Muscle of leg (tissue), 11 donors: Measurements from ENCODE around the gene HIPK3. TPM values are rescaled to one million over a fixed set of nuclear protein-coding genes. Genes with fewer than 3 reads are reported as not detected.
"Not testable (repeated sequence)": the region's sequence is repeated elsewhere in the genome, so short reads cannot be mapped to it uniquely, and the experiment has no call there.

ENCODE experiments used
- DNase-seq: peaks from one replicate; pipeline ENCODE4 v3.0.0; 2013
- H3K27ac ChIP-seq: one replicate; pipeline ENCODE4 v1.5.1; 2013; ENCODE audit warnings: mild to moderate bottlenecking, low read length, control low read depth
- H3K27me3 ChIP-seq: one replicate; pipeline ENCODE4 v1.6.1; 2013; ENCODE audit warnings: low read length; ENCODE audit not compliant: control insufficient read depth, insufficient read depth
- H3K36me3 ChIP-seq: one replicate; pipeline ENCODE4 v1.6.1; 2013; ENCODE audit warnings: low read length; ENCODE audit not compliant: control insufficient read depth, insufficient read depth
- H3K4me1 ChIP-seq: one replicate; pipeline ENCODE4 v1.6.1; 2013; ENCODE audit warnings: low read length; ENCODE audit not compliant: control insufficient read depth, insufficient read depth
- H3K4me3 ChIP-seq: one replicate; pipeline ENCODE4 v1.5.1; 2013; ENCODE audit warnings: low read length, control low read depth
- H3K9me3 ChIP-seq: replicated peaks from 2 replicates; pipeline ENCODE4 v1.6.1; 2013; ENCODE audit warnings: low read depth, low read length; ENCODE audit not compliant: control insufficient read depth
- WGBS: methylation state at CpG from one replicate; pipeline ENCODE4 v1.1.5; 2013; ENCODE audit warnings: missing lambda C conversion rate; ENCODE audit not compliant: insufficient coverage; 5-methylcytosine and 5-hydroxymethylcytosine counted together
- polyA plus RNA-seq, 8 donors: library from polyadenylated mRNA; unstranded; fragments of 120-200 nt; gene quantifications; one replicate each; pipeline versions ENCODE4 v1.2.1 to v1.2.3, GENCODE V29; 2013; ENCODE audit warnings: inconsistent platforms in 1 of 8, low replicate concordance in 1 of 8; ENCODE audit not compliant: insufficient read length in 8 of 8, insufficient read depth in 1 of 8
- total RNA-seq: library from RNA; stranded (reverse); fragments of 120-200 nt; gene quantifications from one replicate; pipeline ENCODE4 v1.2.4, GENCODE V29; 2013

Gene HIPK3
- total and polyA plus RNA-seq, 9 donors, result 47.4 to 189 (median 74.3) TPM

DNA sequence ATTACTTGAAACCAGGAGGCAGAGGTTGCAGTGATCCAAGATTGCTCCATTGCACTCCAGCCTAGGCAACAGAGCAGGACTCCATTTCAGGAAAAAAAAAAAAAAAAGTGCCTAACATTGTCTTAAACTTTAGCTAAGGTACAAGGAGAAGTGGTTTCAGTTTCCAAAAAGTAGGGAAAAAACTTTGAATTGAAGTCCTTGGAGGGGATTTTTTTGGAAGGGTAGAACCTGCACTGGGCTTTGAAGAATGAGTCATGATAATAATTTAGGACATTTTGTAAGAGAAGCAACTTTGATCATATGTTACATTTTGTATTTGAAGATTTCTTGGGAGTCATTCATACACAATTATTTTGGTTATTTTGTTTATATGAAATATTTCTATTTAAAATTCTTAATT lies 31.8 kb upstream of the HIPK3 start:
- H3K4me3 ChIP-seq, result no peak overlapping the region
- no peak overlapping the region for H3K27ac ChIP-seq
- DNase-seq, result no peak
- no peaks in the 10 kb centered on the region for H3K4me1 ChIP-seq
- H3K27me3 ChIP-seq, result no peaks in the 10 kb centered on the region
- H3K9me3 ChIP-seq, result no peaks in the 10 kb centered on the region
- no peaks in the 10 kb centered on the region for H3K36me3 ChIP-seq

DNA sequence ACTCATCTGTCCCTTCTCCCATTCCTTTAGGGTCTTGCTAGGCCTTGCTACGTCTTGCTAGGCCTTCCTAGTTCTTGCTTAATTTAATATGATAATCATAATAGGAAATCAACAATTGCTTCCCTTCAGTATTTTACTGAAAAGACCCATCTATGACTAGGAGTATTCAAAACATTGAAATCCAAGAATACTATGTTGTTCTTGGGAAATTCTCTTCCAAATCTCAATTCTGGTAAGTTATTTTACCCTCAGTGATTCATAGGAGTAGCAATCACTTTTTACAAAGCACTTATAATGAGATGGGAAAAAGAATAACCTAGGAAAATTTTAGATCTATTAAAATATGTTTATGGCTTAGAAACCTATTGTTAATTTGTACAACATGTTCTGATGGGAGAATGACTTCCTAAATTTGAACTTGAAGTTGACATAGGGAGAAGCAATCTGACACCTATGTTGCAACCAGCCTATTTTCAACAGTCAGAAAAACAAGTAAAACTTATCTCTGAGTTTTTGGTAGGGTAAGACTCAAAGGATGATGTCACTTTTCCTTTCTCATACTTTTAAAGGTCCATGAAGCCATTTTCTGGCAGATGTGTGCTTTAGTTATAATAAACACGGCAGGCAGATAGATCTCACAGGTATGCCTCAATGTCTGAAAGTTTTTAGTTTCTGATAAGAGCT lies 29.5 kb upstream of the HIPK3 start:
- no CpG with 5 or more reads among the region's 2 CpGs for WGBS
- Histone ChIP-seq H3K4me1 (no peaks in the 10 kb centered on the region), H3K27me3 (no peaks in the 10 kb centered on the region), H3K36me3 (no peaks in the 10 kb centered on the region), H3K27ac (no peak overlapping the region), H3K4me3 (no peak overlapping the region), H3K9me3 (no peaks in the 10 kb centered on the region)
- no peak for DNase-seq

GRCh38 chr11:33234397-33235190 lies 22.6 kb upstream of the HIPK3 start:
- WGBS, result no CpG with 5 or more reads among the region's 6 CpGs
- Histone ChIP-seq H3K4me1 (no peaks in the 10 kb centered on the region), H3K4me3 (no peak overlapping the region), H3K9me3 (no peaks in the 10 kb centered on the region), H3K36me3 (no peaks in the 10 kb centered on the region), H3K27ac (no peak overlapping the region), H3K27me3 (no peaks in the 10 kb centered on the region)
- peak; percentile 21 for DNase-seq

- Histone ChIP-seq H3K36me3 (no peaks in the 10 kb centered on the region), H3K4me3 (no peak overlapping the region), H3K27me3 (no peaks in the 10 kb centered on the region), H3K27ac (no peak overlapping the region), H3K9me3 (no peaks in the 10 kb centered on the region), H3K4me1 (no peaks in the 10 kb centered on the region)
- WGBS, result 72% methylated on average over 5 of the region's 6 CpGs
- DNase-seq, result no peak
Measured at GRCh38 chr11:33237039-33237597, 20.1 kb upstream of the HIPK3 start.

- Histone ChIP-seq H3K27ac (no peak overlapping the region), H3K4me3 (no peak overlapping the region), H3K36me3 (no peaks in the 10 kb centered on the region), H3K4me1 (no peaks in the 10 kb centered on the region), H3K9me3 (no peaks in the 10 kb centered on the region), H3K27me3 (no peaks in the 10 kb centered on the region)
- no peak for DNase-seq
- 100% methylated on average over 1 of the region's 2 CpGs for WGBS
Measured at GRCh38 chr11:33242575-33242974, 14.6 kb upstream of the HIPK3 start.

DNA sequence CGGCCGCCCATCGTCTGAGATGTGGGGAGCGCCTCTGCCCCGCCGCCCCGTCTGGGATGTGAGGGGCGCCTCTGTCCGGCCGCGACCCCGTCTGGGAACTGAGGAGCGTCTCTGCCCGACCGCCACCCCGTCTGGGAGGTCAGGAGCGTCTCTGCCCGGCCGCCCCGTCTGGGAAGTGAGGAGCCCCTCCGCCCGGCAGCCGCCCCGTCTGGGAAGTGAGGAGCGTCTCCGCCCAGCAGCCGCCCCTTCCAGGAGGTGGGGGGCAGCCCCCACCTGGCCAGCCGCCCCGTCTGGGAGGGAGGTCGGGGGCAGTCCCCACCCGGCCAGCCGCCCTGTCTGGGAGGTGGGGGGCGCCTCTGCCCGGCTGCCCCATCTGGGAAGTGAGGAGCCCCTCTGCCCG lies 13.5 kb upstream of the HIPK3 start:
- not testable (repeated sequence) for H3K4me3 ChIP-seq
- 95% methylated on average over 11 of the region's 35 CpGs for WGBS

GRCh38 chr11:33248416-33248971 lies 8.7 kb upstream of the HIPK3 start:
- Histone ChIP-seq H3K4me1 (peaks cover 3% of the 10 kb centered on the region), H3K27me3 (no peaks in the 10 kb centered on the region), H3K36me3 (no peaks in the 10 kb centered on the region), H3K4me3 (no peak overlapping the region), H3K9me3 (no peaks in the 10 kb centered on the region), H3K27ac (no peak overlapping the region)
- DNase-seq, result no peak
- no CpG with 5 or more reads among the region's 6 CpGs for WGBS

More for the DNA sequence above, 13.5 kb upstream of the HIPK3 start:
- DNase-seq, H3K9me3 ChIP-seq, H3K27me3 ChIP-seq, H3K4me1 ChIP-seq, H3K27ac ChIP-seq, H3K36me3 ChIP-seq: not testable (repeated sequence)

DNA sequence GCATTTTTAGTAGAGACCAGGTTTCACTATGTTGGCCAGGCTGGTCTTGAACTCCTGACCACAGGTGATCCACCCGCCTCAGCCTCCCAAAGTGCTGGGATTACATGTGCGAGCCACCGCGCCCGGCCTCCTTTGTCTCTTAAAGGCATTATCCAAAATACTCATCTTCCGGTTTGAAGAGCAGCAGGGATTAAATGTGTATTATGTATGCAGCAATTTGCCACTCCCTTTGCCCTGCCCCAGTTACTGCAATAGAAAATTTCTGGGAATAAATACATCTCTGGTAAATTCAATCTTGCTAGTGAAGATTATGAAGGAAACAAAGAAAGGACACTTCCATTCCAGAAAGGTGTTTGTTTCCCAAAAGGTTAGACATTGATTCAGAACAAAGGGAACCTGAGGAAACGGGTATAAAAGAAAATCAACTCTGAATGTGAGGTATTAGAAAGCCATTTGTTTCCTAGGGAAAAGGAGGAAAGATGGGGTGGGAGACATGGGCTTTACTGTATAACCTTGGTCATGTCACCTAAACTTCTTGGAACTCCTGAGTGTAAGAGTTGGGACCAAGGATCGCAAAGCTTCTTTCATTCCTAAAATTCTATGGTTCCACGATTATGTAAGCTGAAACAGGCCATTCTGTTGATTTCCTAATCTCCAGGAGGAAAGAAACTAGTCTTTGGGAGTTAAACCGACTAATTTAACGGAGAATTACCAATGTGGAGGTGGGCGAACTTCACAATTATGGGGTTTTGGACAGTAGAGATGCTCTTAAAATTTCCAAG lies 959 bp upstream of the HIPK3 start:
- Histone ChIP-seq H3K9me3 (no peaks in the 10 kb centered on the region), H3K27ac (peak overlapping the region; percentile 99), H3K4me1 (peaks cover 10% of the 10 kb centered on the region), H3K27me3 (no peaks in the 10 kb centered on the region), H3K36me3 (no peaks in the 10 kb centered on the region), H3K4me3 (peak overlapping the region; percentile 79)
- 67% methylated on average over 1 of the region's 12 CpGs for WGBS
- DNase-seq, result no peak

DNA sequence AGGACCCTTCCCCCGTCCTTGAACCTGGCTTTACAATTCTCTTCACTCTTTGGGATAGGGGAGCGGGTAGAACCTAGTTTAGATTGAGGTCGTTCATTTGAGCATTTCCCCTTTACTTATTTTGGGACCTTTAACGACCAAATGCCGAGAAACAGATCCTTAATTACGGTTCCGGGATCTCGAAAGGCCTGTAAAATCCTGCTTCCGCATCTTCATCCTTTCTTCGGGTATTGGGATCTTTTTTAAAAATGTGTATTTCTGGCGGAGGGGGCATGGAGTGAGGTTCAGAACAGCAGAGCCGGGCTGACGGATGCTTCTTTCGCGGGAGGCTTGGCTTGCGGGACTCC lies 395 bp upstream of the HIPK3 start:
- no peak for DNase-seq
- Histone ChIP-seq H3K9me3 (no peaks in the 10 kb centered on the region), H3K4me1 (peaks cover 10% of the 10 kb centered on the region), H3K27ac (peak overlapping the region; percentile 99), H3K36me3 (no peaks in the 10 kb centered on the region), H3K27me3 (no peaks in the 10 kb centered on the region), H3K4me3 (peak overlapping the region; percentile 79)
- WGBS, result 1% methylated on average over 13 of the region's 16 CpGs
